Stomach (tissue), 9 donors: ENCODE results near the gene PLA2G4A. TPM values are rescaled to one million over a fixed set of nuclear protein-coding genes. Genes with fewer than 3 reads are reported as not detected.

Experiments used
- DNase-seq, 2 donors: peaks; one replicate each; pipeline versions ENCODE4 v3.0.0 to v3.0.0-alpha.2; 2013 to 2019
- H3K27ac ChIP-seq, 5 donors: fragments of 200-600 bp in 4 of 5; sonication (generic) in 4 of 5; one replicate each; pipeline ENCODE4 v1.5.1; 2013 to 2019; ENCODE audit warnings: mild to moderate bottlenecking in 1 of 5, moderate library complexity in 1 of 5
- H3K27me3 ChIP-seq, 3 donors: fragments of 200-600 bp; sonication (generic); one replicate each; pipeline ENCODE4 v1.5.1; 2017 to 2019; ENCODE audit warnings: mixed run types in 1 of 3
- H3K36me3 ChIP-seq, 4 donors: fragments of 200-600 bp; sonication (generic); 1 replicate in 3 of 4; 2 replicates in 1 of 4; pipeline ENCODE4 v1.5.1; 2016 to 2019
- H3K4me1 ChIP-seq, 4 donors: fragments of 200-600 bp; sonication (generic); one replicate each; pipeline ENCODE4 v1.5.1; 2016 to 2019
- H3K4me3 ChIP-seq, 4 donors: fragments of 200-600 bp; sonication (generic) in 3 of 4; one replicate each; pipeline ENCODE4 v1.5.1; 2016 to 2019; ENCODE audit warnings: mild to moderate bottlenecking in 1 of 4
- H3K9me3 ChIP-seq, 4 donors: fragments of 200-600 bp; sonication (generic); one replicate each; pipeline ENCODE4 v1.5.1; 2016 to 2019
- EP300 ChIP-seq: sonication (generic); formaldehyde crosslinking; IDR thresholded peaks from one replicate; pipeline ENCODE4 v1.6.1; 2017; ENCODE audit warnings: antibody characterized with exemption
- POLR2A ChIP-seq, 4 donors: fragments of 450-650 bp; IDR thresholded peaks; one replicate each; pipeline ENCODE4 v1.6.1; 2016; ENCODE audit warnings: antibody characterized with exemption in 4 of 4, control low read depth in 2 of 4, mild to moderate bottlenecking in 1 of 4, moderate library complexity in 1 of 4
- POLR2AphosphoS5 ChIP-seq, 3 donors: sonication (generic); formaldehyde crosslinking; IDR thresholded peaks; one replicate each; pipeline ENCODE4 v1.6.1; 2016; ENCODE audit warnings: antibody characterized with exemption in 3 of 3
- WGBS, 5 donors: extraction: QIAGEN DNeasy Blood & Tissue Kit in 3 of 5; methylation state at CpG; one replicate each; pipeline versions ENCODE4 v1.1.5 to v1.1.7; 2013 to 2018; 5-methylcytosine and 5-hydroxymethylcytosine counted together
- intact Hi-C: fragments of 100-400 bp; cut with DNase I; formaldehyde crosslinking; loops from one replicate; pipeline ENCODE4 v1.15.1; 2023; ENCODE audit warnings: low total_unique reads
- polyA plus RNA-seq, 3 donors: library from polyadenylated mRNA; stranded (reverse); fragments of 200-250 nt; gene quantifications; one replicate each; pipeline ENCODE4 v1.2.3, GENCODE V29; 2013
- total RNA-seq, 5 donors: library from RNA; depleted of rRNA; stranded (reverse); fragments of >200 nt; gene quantifications; one replicate each; pipeline versions ENCODE4 v1.1.0 to v1.2.3, GENCODE V29; 2014 to 2016
- TF ChIP-seq, protein P1 (sequence below), 7 experiments: fragments of 450-650 bp in 4 of 7; fragments of 200-600 bp in 3 of 7; sonication (generic) in 3 of 7; IDR thresholded peaks; one replicate each; pipeline ENCODE4 v1.5.1; 2016 to 2019; ENCODE audit warnings: antibody characterized with exemption in 7 of 7, control low read depth in 2 of 7, mild to moderate bottlenecking in 1 of 7
- donor health status: healthy with polysubstance abuse.
- donor health status: Bipolar disorder and iron deficiency.
- donor health status: healthy.

Gene PLA2G4A
- total and polyA plus RNA-seq, 8 donors, result 2.2 to 17.8 (median 6.8) TPM

DNA sequence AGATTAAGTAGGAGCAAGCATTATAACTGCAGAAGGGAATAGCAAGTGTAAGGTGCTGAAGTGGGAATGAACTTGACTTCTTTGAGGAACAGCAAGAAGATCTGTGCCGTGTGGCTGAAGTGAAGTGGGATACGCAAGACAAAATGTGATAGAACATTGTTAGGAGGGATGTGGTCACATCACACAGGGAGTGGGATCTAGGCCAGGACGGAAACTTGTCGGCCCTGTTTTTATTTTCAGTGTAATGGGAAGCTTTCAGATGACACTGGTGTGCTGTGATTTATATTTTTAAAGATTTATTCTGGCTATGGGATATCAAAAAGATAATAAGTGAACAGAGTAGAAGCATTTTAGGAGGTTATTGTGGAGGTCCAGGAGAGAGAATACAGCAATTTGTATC lies 116.4 kb downstream of the PLA2G4A start:
- Histone ChIP-seq H3K4me1 (no peaks in the 10 kb centered on the region), H3K4me3 (no peak overlapping the region), H3K27ac (no peak overlapping the region), H3K36me3 (peaks cover 0 to 4% (median 0%) of the 10 kb centered on the region in 4 donors), H3K9me3 (no peaks in the 10 kb centered on the region), H3K27me3 (no peaks in the 10 kb centered on the region)
- 78 to 96% (median 93%) methylated on average over 4 of the region's 4 CpGs for WGBS, 5 donors
- intact Hi-C loops, result no loop called here
- TF ChIP-seq EP300 (no peak), POLR2A (IDR thresholded peaks at IDR 0.05) (no peak), POLR2AphosphoS5 (IDR thresholded peaks at IDR 0.05) (no peak)
- TF ChIP-seq, protein P1, sequence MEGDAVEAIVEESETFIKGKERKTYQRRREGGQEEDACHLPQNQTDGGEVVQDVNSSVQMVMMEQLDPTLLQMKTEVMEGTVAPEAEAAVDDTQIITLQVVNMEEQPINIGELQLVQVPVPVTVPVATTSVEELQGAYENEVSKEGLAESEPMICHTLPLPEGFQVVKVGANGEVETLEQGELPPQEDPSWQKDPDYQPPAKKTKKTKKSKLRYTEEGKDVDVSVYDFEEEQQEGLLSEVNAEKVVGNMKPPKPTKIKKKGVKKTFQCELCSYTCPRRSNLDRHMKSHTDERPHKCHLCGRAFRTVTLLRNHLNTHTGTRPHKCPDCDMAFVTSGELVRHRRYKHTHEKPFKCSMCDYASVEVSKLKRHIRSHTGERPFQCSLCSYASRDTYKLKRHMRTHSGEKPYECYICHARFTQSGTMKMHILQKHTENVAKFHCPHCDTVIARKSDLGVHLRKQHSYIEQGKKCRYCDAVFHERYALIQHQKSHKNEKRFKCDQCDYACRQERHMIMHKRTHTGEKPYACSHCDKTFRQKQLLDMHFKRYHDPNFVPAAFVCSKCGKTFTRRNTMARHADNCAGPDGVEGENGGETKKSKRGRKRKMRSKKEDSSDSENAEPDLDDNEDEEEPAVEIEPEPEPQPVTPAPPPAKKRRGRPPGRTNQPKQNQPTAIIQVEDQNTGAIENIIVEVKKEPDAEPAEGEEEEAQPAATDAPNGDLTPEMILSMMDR (IDR thresholded peaks at IDR 0.05), result no peak
- DNase-seq, result no peak

DNA sequence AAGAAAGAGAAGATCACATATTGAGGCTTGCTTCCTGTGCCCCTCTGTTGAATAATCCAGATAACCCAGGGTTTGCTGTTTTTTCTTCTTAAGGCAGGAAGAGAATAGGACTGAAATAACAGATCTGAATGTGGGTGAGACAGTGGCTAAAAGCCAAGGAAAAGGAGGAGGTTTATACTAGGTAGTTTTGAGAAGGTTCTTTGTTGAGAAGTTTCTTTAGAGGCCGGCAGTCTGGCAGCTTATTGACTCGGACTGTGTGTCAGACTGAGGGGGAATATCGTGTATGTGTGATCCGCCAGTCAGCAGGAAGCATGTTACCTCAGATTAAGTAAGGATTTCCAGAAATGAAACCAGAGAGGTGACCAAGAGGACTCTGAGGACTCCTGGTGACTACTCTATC lies 119.8 kb downstream of the PLA2G4A start:
- 64 to 80% (median 73%) methylated on average over 4 of the region's 4 CpGs for WGBS, 5 donors
- intact Hi-C loops, result no loop called here
- Histone ChIP-seq H3K27me3 (no peaks in the 10 kb centered on the region), H3K27ac (no peak overlapping the region), H3K4me1 (no peaks in the 10 kb centered on the region), H3K4me3 (no peak overlapping the region), H3K9me3 (no peaks in the 10 kb centered on the region), H3K36me3 (peaks cover 0 to 7% (median 4%) of the 10 kb centered on the region in 4 donors)
- TF ChIP-seq POLR2AphosphoS5 (IDR thresholded peaks at IDR 0.05) (no peak), POLR2A (IDR thresholded peaks at IDR 0.05) (no peak), EP300 (no peak)
- TF ChIP-seq, protein P1 (IDR thresholded peaks at IDR 0.05), result no peak
- no peak for DNase-seq

GRCh38 chr1:186949173-186949572 lies 120.4 kb downstream of the PLA2G4A start:
- peaks cover 0 to 7% (median 4%) of the 10 kb centered on the region in 4 donors for H3K36me3 ChIP-seq
- intact Hi-C loops, result no loop called here
- no peak for TF ChIP-seq POLR2A (IDR thresholded peaks at IDR 0.05)
- TF ChIP-seq POLR2AphosphoS5 (IDR thresholded peaks at IDR 0.05), result no peak
- TF ChIP-seq, protein P1 (IDR thresholded peaks at IDR 0.05), result no peak
- no peak for TF ChIP-seq EP300
- no peaks in the 10 kb centered on the region for H3K9me3 ChIP-seq
- H3K4me3 ChIP-seq, result no peak overlapping the region
- no peak overlapping the region for H3K27ac ChIP-seq
- 0 to 45% (median 0%) methylated on average over 1 of the region's 1 CpG for WGBS, 5 donors
- DNase-seq, result no peak
- no peaks in the 10 kb centered on the region for H3K27me3 ChIP-seq
- H3K4me1 ChIP-seq, result no peaks in the 10 kb centered on the region

GRCh38 chr1:186950547-186950946 lies 121.8 kb downstream of the PLA2G4A start:
- no peak for DNase-seq
- TF ChIP-seq, protein P1 (IDR thresholded peaks at IDR 0.05), result no peak
- TF ChIP-seq POLR2AphosphoS5 (IDR thresholded peaks at IDR 0.05) (no peak), EP300 (no peak), POLR2A (IDR thresholded peaks at IDR 0.05) (no peak)
- Histone ChIP-seq H3K36me3 (peaks cover 0 to 7% (median 4%) of the 10 kb centered on the region in 4 donors), H3K27ac (no peak overlapping the region), H3K27me3 (no peaks in the 10 kb centered on the region), H3K9me3 (no peaks in the 10 kb centered on the region), H3K4me1 (no peaks in the 10 kb centered on the region), H3K4me3 (no peak overlapping the region)
- intact Hi-C loops, result no loop called here
- WGBS, 5 donors, result 77 to 89% (median 84%) methylated on average over 4 of the region's 4 CpGs
